K562 (cell line): ENCODE measurements around the gene SLC16A14. TPM values are rescaled to one million over a fixed set of nuclear protein-coding genes. Genes with fewer than 3 reads are reported as not detected.
A peak's percentile ranks its signal among the peaks of the same experiment; 100 is the strongest.

ENCODE experiments used
- ATAC-seq: fragments of 200-7000 bp; cut with Tn5 transposase; 3 replicates; pipeline ENCODE4 v1.9.1; 2020; ENCODE audit warnings: moderate library complexity
- BruUV-seq: library from RNA; stranded (reverse); fragments of 400-500 nt; replicated peaks from 2 replicates; lab custom pipeline; 2021; lab: Mats Ljungman, UMichigan
- CTCF ChIA-PET: fragments of 300-600 bp; formaldehyde crosslinking; extraction: SDS; loops from one replicate; lab custom pipeline; 2021; ENCODE audit warnings: low intra/inter-chr PET ratio; lab: Yijun Ruan, JAX
- POLR2A ChIA-PET: fragments of 300-600, 350-650 bp; sonication (Branson Sonifier 250); formaldehyde crosslinking; extraction: SDS; loops from one replicate; lab custom pipeline; 2021; ENCODE audit warnings: antibody characterized with exemption, inconsistent platforms; lab: Yijun Ruan, JAX
- DNase-seq, 4 experiments: peaks; one replicate each; pipeline versions ENCODE4 v3.0.0 to v3.0.0-alpha.2; 2011 to 2018; ENCODE audit warnings: low spot score in 3 of 4, mixed read lengths in 3 of 4; ENCODE audit errors: extremely low read depth in 1 of 4
- FAIRE-seq: peaks from 2 replicates; lab custom pipeline; 2011; peaks lifted over from hg19 to GRCh38; lab: Jason Lieb, UNC
- H2AFZ ChIP-seq: 2 replicates; pipeline ENCODE4 v1.6.0; 2011; ENCODE audit warnings: low read depth, low read length, control low read depth, inconsistent platforms
- H3K27ac ChIP-seq: fragments of 200-600 bp; 3 replicates; pipeline ENCODE4 v1.8.0; 2011; ENCODE audit warnings: low read depth, mild to moderate bottlenecking, control low read depth, inconsistent platforms, low read length, moderate library complexity, mixed read lengths; ENCODE audit errors: extremely low read depth
- H3K27me3 ChIP-seq, 2 experiments: fragments of 300-600 bp in 1 of 2; 2 replicates in 1 of 2; 3 replicates in 1 of 2; pipeline versions ENCODE4 v1.6.0 to v1.8.0; 2011; ENCODE audit warnings: inconsistent platforms in 2 of 2, low read length in 2 of 2, mild to moderate bottlenecking in 1 of 2, mixed read lengths in 1 of 2, moderate library complexity in 1 of 2; ENCODE audit not compliant: control insufficient read depth in 2 of 2, insufficient read depth in 2 of 2
- H3K36me3 ChIP-seq: fragments of 300-600 bp; 3 replicates; pipeline ENCODE4 v1.8.0; 2011; ENCODE audit warnings: mild to moderate bottlenecking, low read length, inconsistent platforms; ENCODE audit not compliant: control insufficient read depth, insufficient read depth
- H3K4me1 ChIP-seq, 2 experiments: fragments of 200-600 bp in 1 of 2; replicated peaks in 1 of 2; 2 replicates in 1 of 2; 3 replicates in 1 of 2; pipeline versions ENCODE4 v1.5.1 to v1.8.0; 2011; ENCODE audit warnings: inconsistent platforms in 2 of 2, low read length in 2 of 2, mild to moderate bottlenecking in 1 of 2, mixed read lengths in 1 of 2, moderate library complexity in 1 of 2; ENCODE audit not compliant: control insufficient read depth in 2 of 2, insufficient read depth in 2 of 2
- H3K4me2 ChIP-seq: 2 replicates; pipeline ENCODE4 v1.6.1; 2011; ENCODE audit warnings: low read length, control low read depth, inconsistent platforms, mixed read lengths; ENCODE audit not compliant: insufficient read depth
- H3K4me3 ChIP-seq: fragments of 200-600 bp; sonication (generic), shearing (Covaris generic); 2 replicates; pipeline ENCODE4 v1.5.1; 2016; ENCODE audit warnings: control low read depth, inconsistent platforms
- H3K79me2 ChIP-seq: fragments of 200-600 bp; 3 replicates; pipeline ENCODE4 v1.8.0; 2011; ENCODE audit warnings: low read length, inconsistent platforms; ENCODE audit not compliant: control insufficient read depth, insufficient read depth
- H3K9ac ChIP-seq, 2 experiments: 2 replicates each; pipeline versions ENCODE4 v1.6.0 to v1.6.1; 2011; ENCODE audit warnings: low read depth in 2 of 2, low read length in 2 of 2, control low read depth in 1 of 2, inconsistent platforms in 1 of 2, mild to moderate bottlenecking in 1 of 2, mixed read lengths in 1 of 2; ENCODE audit not compliant: insufficient read depth in 1 of 2
- H3K9me1 ChIP-seq: one replicate; pipeline ENCODE4 v1.6.0; 2011; ENCODE audit warnings: inconsistent platforms, mild to moderate bottlenecking, low read length, moderate library complexity; ENCODE audit not compliant: control insufficient read depth, insufficient read depth
- H3K9me3 ChIP-seq: replicated peaks from 2 replicates; pipeline ENCODE4 v1.5.1; 2011; ENCODE audit warnings: low read depth, low read length, inconsistent platforms; ENCODE audit not compliant: control insufficient read depth, insufficient read depth
- H4K20me1 ChIP-seq: replicated peaks from 2 replicates; pipeline ENCODE4 v1.6.1; 2011; ENCODE audit warnings: low read length, inconsistent platforms, mixed read lengths; ENCODE audit not compliant: control insufficient read depth, insufficient read depth
- C11orf30 ChIP-seq: fragments of 450-650 bp; IDR thresholded peaks from 2 replicates; pipeline ENCODE4 v1.6.1; 2016; ENCODE audit warnings: low read depth, mild to moderate bottlenecking
- CAMTA2 ChIP-seq: fragments of 250-450 bp; sonication (Bioruptor Pico); conservative IDR thresholded peaks from 2 replicates; pipeline ENCODE4 v1.5.1; 2022
- CEBPG ChIP-seq, 3 experiments: fragments of 200-800 bp in 1 of 3; sonication (Bioruptor generic) in 1 of 3; sonication (generic) in 1 of 3; formaldehyde crosslinking in 1 of 3; IDR thresholded peaks in 2 of 3; conservative IDR thresholded peaks in 1 of 3; 2 replicates each; pipeline versions ENCODE4 v1.6.1 to v1.8.0; 2016 to 2022; ENCODE audit warnings: missing compliant biosample characterization in 2 of 3, missing genetic modification characterization in 2 of 3, mild to moderate bottlenecking in 1 of 3, missing genetic modification reagents in 1 of 3
- HCFC1 ChIP-seq: IDR thresholded peaks from 2 replicates; pipeline ENCODE4 v1.6.1; 2012; ENCODE audit warnings: low read depth, low read length, improper control_type of control experiment
- NFIX ChIP-seq: fragments of 250-450 bp; sonication (Bioruptor Pico); IDR thresholded peaks from 2 replicates; pipeline ENCODE4 v1.4.0; 2020; ENCODE audit warnings: low read depth, mild to moderate bottlenecking, moderate library complexity
- PTBP1 ChIP-seq: fragments of 200-400 bp; formaldehyde crosslinking; IDR thresholded peaks from 2 replicates; pipeline ENCODE4 v1.6.1; 2017; ENCODE audit warnings: low read depth, low read length
- RBM14 ChIP-seq: fragments of 200-400 bp; formaldehyde crosslinking; IDR thresholded peaks from 2 replicates; pipeline ENCODE4 v1.6.1; 2018; ENCODE audit warnings: low read depth, mild to moderate bottlenecking, low read length, moderate library complexity, borderline replicate concordance; ENCODE audit not compliant: insufficient read depth
- RFX1 ChIP-seq: fragments of 450-650 bp; IDR thresholded peaks from 2 replicates; pipeline ENCODE4 v1.6.1; 2016; ENCODE audit warnings: mild to moderate bottlenecking, moderate library complexity
- SMAD1 ChIP-seq: fragments of 150-350 bp; IDR thresholded peaks from 2 replicates; pipeline ENCODE4 v1.6.1; 2014; ENCODE audit warnings: low read length, low read depth; ENCODE audit not compliant: partially characterized antibody
- SMC3 ChIP-seq: conservative IDR thresholded peaks from 2 replicates; pipeline ENCODE4 v1.6.1; 2011; ENCODE audit warnings: low read depth, low read length, improper control_type of control experiment; ENCODE audit not compliant: insufficient read depth
- TCF7L2 ChIP-seq: fragments of 150-350 bp; IDR thresholded peaks from 2 replicates; pipeline ENCODE4 v1.6.1; 2016; ENCODE audit warnings: low read depth, mild to moderate bottlenecking, low read length, moderate library complexity
- TEAD4 ChIP-seq, 2 experiments: sonication (generic) in 1 of 2; formaldehyde crosslinking in 1 of 2; IDR thresholded peaks; 2 replicates each; pipeline versions ENCODE4 v1.6.1 to v1.8.0; 2012 to 2022; ENCODE audit warnings: borderline replicate concordance in 1 of 2, inconsistent platforms in 1 of 2, low read length in 1 of 2, mild to moderate bottlenecking in 1 of 2, missing genetic modification reagents in 1 of 2
- ZNF143 ChIP-seq: sonication (generic); formaldehyde crosslinking; IDR thresholded peaks from 2 replicates; pipeline ENCODE4 v1.9.0; 2022; ENCODE audit warnings: mild to moderate bottlenecking, missing genetic modification reagents
- ZNF217 ChIP-seq: sonication (generic); formaldehyde crosslinking; IDR thresholded peaks from 2 replicates; pipeline ENCODE4 v1.8.0; 2022; ENCODE audit warnings: mild to moderate bottlenecking, missing genetic modification reagents
- ZNF592 ChIP-seq: fragments of 450-650 bp; IDR thresholded peaks from 2 replicates; pipeline ENCODE4 v1.6.1; 2017; ENCODE audit warnings: antibody characterized with exemption, mild to moderate bottlenecking
- ZNF785 ChIP-seq: fragments of 250-450 bp; sonication (Bioruptor Pico); IDR thresholded peaks from 2 replicates; pipeline ENCODE4 v1.4.0; 2020; ENCODE audit warnings: mild to moderate bottlenecking
- WGBS: fragments of 100-300 bp; shearing (Covaris generic); methylation state at CpG from one replicate; pipeline ENCODE4 v1.1.6; 2016; ENCODE audit warnings: low coverage, mixed read lengths; ENCODE audit not compliant: insufficient coverage; ENCODE audit errors: missing lambda C conversion rate; 5-methylcytosine and 5-hydroxymethylcytosine counted together
- in situ Hi-C: fragments of 300-500 bp; cut with MboI; formaldehyde crosslinking; loops from 4 replicates; pipeline ENCODE4 v1.15.0; 2018; ENCODE audit warnings: inconsistent platforms, mixed read lengths
- intact Hi-C: fragments of 100-400 bp; cut with micrococcal nuclease; formaldehyde crosslinking; loops from 2 replicates; pipeline ENCODE4 v1.14.2; 2022
- polyA plus RNA-seq, 8 experiments: library from polyadenylated mRNA; depleted of rRNA in 4 of 8; stranded (reverse) in 5 of 8; unstranded in 3 of 8; fragments of >200 nt; fragmentation: Nextera tagmentation in 2 of 8; fragmentation: Illumina TruSeq in 1 of 8; extraction: Ambion mirVana in 2 of 8; extraction: Trizol in 1 of 8; gene quantifications; 2 replicates each; pipeline versions ENCODE4 v1.2.1 to v1.2.3, GENCODE V29; 2011 to 2014; ENCODE audit warnings: inconsistent platforms in 1 of 8, missing spikeins in 1 of 8
- total RNA-seq, 7 experiments: library from RNA; depleted of rRNA in 6 of 7; stranded (reverse); fragments of >200 nt in 6 of 7; fragmentation: Illumina TruSeq in 2 of 7; extraction: Trizol in 2 of 7; gene quantifications; 2 replicates each; pipeline versions ENCODE4 v1.2.1 to v1.2.3, GENCODE V29; 2011 to 2021; ENCODE audit warnings: low replicate concordance in 1 of 7

SLC16A14 gene
- total and polyA plus RNA-seq, 9 of the 15 experiments (the other 6 are each of a cell fraction or from before 2014, with no cell fraction given) = not detected

GRCh38 chr2:230007931-230008707 is 60.6 kb downstream of the SLC16A14 start (continued):
- TF ChIP-seq CAMTA2 (CRISPR knock-in tag) = no peak
- TF ChIP-seq TCF7L2 = no peak
- no peak for TF ChIP-seq PTBP1
- no peak for TF ChIP-seq HCFC1
- no peak for TF ChIP-seq RBM14
- TF ChIP-seq SMC3 = peak; percentile 70
- no peak for TF ChIP-seq ZNF785 (CRISPR knock-in tag)
- no peak for TF ChIP-seq SMAD1
- TF ChIP-seq C11orf30 = peak; percentile 46; the same call in 1 of the 2 replicates
- no peak for TF ChIP-seq NFIX (CRISPR knock-in tag)

DNA sequence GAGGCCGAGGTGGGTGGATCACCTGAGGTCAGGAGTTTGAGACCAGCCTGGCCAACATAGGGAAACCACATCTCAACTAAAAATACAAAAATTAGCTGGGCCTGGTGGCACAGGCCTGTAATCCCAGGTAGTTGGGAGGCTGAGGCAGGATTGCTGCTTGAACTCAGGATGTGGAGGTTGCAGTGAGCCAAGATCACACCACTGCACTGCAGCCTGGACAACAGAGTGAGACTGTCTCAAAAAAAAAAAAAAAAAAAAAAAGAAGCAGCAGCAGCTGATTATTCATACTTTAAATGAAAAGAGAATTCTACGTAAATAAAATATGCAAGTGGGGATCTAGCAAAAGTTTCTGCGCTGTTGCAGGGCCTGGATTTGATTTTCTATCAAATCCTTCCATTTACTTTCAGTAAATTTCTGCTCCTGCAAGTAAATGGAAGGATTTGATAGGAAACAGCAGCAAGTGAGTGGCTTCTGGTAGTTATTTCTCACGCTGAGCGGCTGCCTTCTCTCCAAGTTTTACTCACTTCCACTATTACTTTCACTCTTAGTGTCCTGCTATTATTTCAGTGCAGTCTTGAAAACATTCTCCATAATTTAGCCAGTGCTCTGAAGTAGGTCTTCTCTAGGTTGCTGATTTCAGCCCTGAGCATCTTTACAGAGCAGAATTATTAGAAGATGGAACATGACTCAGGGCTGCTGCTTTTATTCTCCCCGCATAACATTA is 68.4 kb downstream of the SLC16A14 start:
- intact Hi-C loops = loop anchor here (10.0 kb wide), 2 partner anchors 65 to 195 kb away; partner anchors contain the start of gene SLC16A14
- ATAC-seq = no peak
- Histone ChIP-seq H3K9ac (no peak overlapping the region), H3K27me3 (no peaks in the 10 kb centered on the region), H4K20me1 (no peaks in the 10 kb centered on the region), H3K4me3 (no peak overlapping the region), H3K27ac (no peak overlapping the region), H3K79me2 (no peaks in the 10 kb centered on the region), H3K4me2 (no peak overlapping the region), H3K36me3 (no peaks in the 10 kb centered on the region), H2AFZ (no peak overlapping the region), H3K9me3 (no peaks in the 10 kb centered on the region), H3K4me1 (no peaks in the 10 kb centered on the region), H3K9me1 (no peaks in the 10 kb centered on the region)
- no TSS peak for BruUV-seq
- ChIA-PET CTCF (no interaction called here), POLR2A (no interaction called here)
- WGBS = 67% methylated on average over 4 of the region's 6 CpGs
- no peak for DNase-seq
- in situ Hi-C loops = loop anchor here (25.0 kb wide), 1 partner anchor 812 kb away; no protein-coding TSS in a partner anchor
- FAIRE-seq = no peak
- TF ChIP-seq TEAD4 (IDR thresholded peaks at IDR 0.05; ENCODE audit: low read length) = no peak
- TF ChIP-seq TEAD4 (CRISPR knock-in tag; IDR thresholded peaks at IDR 0.05; ENCODE audit: borderline replicate concordance) = no peak
- TF ChIP-seq ZNF592 = no peak
- no peak for TF ChIP-seq CEBPG (CRISPR knock-in tag; IDR thresholded peaks at IDR 0.05)
- TF ChIP-seq CEBPG (tag; conservative IDR thresholded peaks at IDR 0.05 in 1 of 2, IDR thresholded peaks at IDR 0.05 in 1 of 2) = no peak
- TF ChIP-seq ZNF143 = no peak
- TF ChIP-seq RFX1 = no peak
- TF ChIP-seq ZNF217 (CRISPR knock-in tag) = no peak
